ENCODE results near the gene POTEM. TPM values are rescaled to one million over a fixed set of nuclear protein-coding genes. Genes with fewer than 3 reads are reported as not detected.
"Not testable (repeated sequence)": the region's sequence is repeated elsewhere in the genome, so short reads cannot be mapped to it uniquely, and the experiment has no call there.

The POTEM gene
- total RNA-seq, 1 experiment from 2014 or later = not detected

- in situ Hi-C loops (cut with HindIII; ENCODE audit: low sequenced_read_pairs); DNase-seq (ENCODE audit: low spot score): not testable (repeated sequence)
Measured at GRCh38 chr14:19026649-19027351, 59.6 kb downstream of the POTEM start.

- DNase-seq (ENCODE audit: low spot score); in situ Hi-C loops (cut with HindIII; ENCODE audit: low sequenced_read_pairs): not testable (repeated sequence)
Measured at GRCh38 chr14:19027895-19028294, 60.7 kb downstream of the POTEM start.

GRCh38 chr14:19036811-19037382 lies 69.7 kb downstream of the POTEM start:
- in situ Hi-C loops (cut with HindIII; ENCODE audit: low sequenced_read_pairs); DNase-seq (ENCODE audit: low spot score): not testable (repeated sequence)

DNA sequence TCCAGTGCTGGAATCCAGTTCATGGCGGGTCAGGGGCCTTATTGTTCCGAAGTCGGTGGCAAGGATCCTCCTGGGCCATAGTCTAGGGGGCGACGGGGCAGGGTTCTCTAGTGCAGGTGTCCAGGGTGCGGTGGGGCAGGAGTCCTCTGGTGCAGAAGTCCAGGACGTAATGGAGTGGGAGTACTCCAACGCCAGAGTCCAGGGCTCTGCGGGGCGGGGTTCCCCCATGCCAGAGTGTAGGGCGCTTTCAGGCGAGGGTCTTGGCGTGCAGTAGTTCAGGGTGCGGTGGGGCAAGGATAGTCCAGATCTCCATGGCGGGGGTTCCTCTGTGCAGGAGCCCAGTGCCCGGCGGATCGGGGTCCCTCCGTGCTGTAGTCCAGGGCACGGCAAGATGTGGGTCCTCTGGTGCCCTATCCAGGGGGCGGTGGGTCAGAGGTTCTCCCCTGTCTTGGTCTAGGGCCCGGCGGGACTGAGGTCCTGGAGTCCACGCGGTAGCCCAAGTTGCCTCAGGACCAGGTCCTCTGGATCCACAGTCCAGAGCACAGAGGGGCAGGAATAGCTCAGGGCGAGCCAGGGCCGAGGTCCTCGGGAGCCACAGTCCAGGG lies 70.9 kb downstream of the POTEM start:
- in situ Hi-C loops (cut with HindIII; ENCODE audit: low sequenced_read_pairs); DNase-seq (ENCODE audit: low spot score): not testable (repeated sequence)

- not testable (repeated sequence) for DNase-seq (ENCODE audit: low spot score)
Measured at GRCh38 chr14:19038785-19039184, 71.6 kb downstream of the POTEM start.

DNA sequence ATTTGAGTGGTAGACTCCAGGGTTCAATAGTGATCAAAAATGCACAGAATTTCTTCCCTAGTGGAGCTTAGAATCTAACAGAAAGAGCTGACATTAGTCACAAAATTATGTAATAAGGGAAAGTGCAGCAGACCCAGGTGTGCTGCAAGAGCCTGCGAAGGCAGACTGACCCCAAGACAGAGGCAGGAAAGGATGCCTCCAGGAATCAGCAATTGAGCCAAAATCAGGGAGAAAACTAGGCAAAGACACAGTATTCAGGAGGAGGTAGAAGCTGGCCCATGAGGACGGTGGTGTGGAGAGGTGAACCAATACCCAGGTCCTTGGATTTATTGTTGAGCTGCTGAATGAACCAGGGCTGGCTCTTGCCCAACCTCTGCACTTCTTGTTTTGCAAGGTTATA lies 76.2 kb downstream of the POTEM start:
- in situ Hi-C loops (cut with HindIII; ENCODE audit: low sequenced_read_pairs) = not testable (repeated sequence)

More at GRCh38 chr14:19038785-19039184, 71.6 kb downstream of the POTEM start:
- in situ Hi-C loops (cut with HindIII; ENCODE audit: low sequenced_read_pairs) = not testable (repeated sequence)

More for the DNA sequence above, 76.2 kb downstream of the POTEM start:
- not testable (repeated sequence) for DNase-seq (ENCODE audit: low spot score)
